ENCODE results near the gene ZNF594.
"Not testable (repeated sequence)": the region's sequence is repeated elsewhere in the genome, so short reads cannot be mapped to it uniquely, and the experiment has no call there.

ZNF594 gene

GRCh38 chr17:5135726-5136579 is 55.7 kb downstream of the ZNF594 start:
- no peak for FAIRE-seq

GRCh38 chr17:5135131-5135712 is 56.4 kb downstream of the ZNF594 start:
- not testable (repeated sequence) for FAIRE-seq

GRCh38 chr17:5134571-5134970 is 57.1 kb downstream of the ZNF594 start:
- not testable (repeated sequence) for FAIRE-seq

- FAIRE-seq, result not testable (repeated sequence)
Observed at GRCh38 chr17:5133961-5134360, 57.7 kb downstream of the ZNF594 start.

- no peak for FAIRE-seq
Observed at GRCh38 chr17:5133311-5133710, 58.4 kb downstream of the ZNF594 start.

GRCh38 chr17:5132503-5133225 is 59.0 kb downstream of the ZNF594 start:
- not testable (repeated sequence) for FAIRE-seq

- not testable (repeated sequence) for FAIRE-seq
Observed at GRCh38 chr17:5131799-5132502, 59.7 kb downstream of the ZNF594 start.

- FAIRE-seq, result no peak
Observed at GRCh38 chr17:5131146-5131715, 60.4 kb downstream of the ZNF594 start.

GRCh38 chr17:5130687-5131086 is 61.0 kb downstream of the ZNF594 start:
- FAIRE-seq, result not testable (repeated sequence)

- FAIRE-seq, result not testable (repeated sequence)
Observed at GRCh38 chr17:5130261-5130660, 61.4 kb downstream of the ZNF594 start.

GRCh38 chr17:5129770-5130169 is 61.9 kb downstream of the ZNF594 start:
- not testable (repeated sequence) for FAIRE-seq
